Cardiac fibroblast (primary cell): Measurements from ENCODE around the gene SPAG6.

Experiments
- DNase-seq, 2 donors: peaks; one replicate each; pipeline versions ENCODE4 v3.0.0 to v3.0.0-alpha.2; 2010; ENCODE audit warnings: low read depth in 2 of 2
- H3K4me3 ChIP-seq, 2 donors: replicated peaks in 1 of 2; 1 replicate in 1 of 2; 2 replicates in 1 of 2; pipeline ENCODE4 v1.5.1; 2011; ENCODE audit warnings: low read depth in 2 of 2, low read length in 2 of 2, mild to moderate bottlenecking in 2 of 2, moderate library complexity in 1 of 2
- TF ChIP-seq, protein P1 (sequence below): IDR thresholded peaks from one replicate; pipeline ENCODE4 v1.5.1; 2011; ENCODE audit warnings: low read depth, mild to moderate bottlenecking, low read length, inconsistent platforms

The SPAG6 gene

DNA sequence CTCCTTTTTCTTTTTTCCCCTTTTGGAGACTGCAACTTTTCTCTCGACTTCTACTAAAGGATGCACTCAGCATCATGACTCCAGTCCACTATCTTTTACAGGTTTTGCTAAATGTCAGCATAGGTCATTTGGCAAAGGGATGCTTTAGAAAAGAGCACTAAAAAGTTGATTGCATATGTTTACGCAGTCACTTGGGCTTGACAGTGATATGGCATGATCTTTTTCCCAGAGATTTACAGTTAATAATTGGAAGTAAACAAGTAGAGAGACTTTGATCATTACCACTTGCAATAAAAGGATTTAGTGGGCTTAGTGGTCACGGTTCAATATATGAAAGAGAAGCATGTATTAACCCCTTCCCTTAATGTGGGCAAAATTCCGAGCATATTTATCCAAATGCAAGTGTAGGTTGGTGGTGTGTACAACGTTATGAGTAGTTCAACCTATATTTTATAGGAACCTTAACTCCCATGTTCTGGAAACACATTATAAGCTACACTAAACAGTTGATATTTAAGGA, 22.6 kb upstream of the SPAG6 start:
- TF ChIP-seq, protein P1, sequence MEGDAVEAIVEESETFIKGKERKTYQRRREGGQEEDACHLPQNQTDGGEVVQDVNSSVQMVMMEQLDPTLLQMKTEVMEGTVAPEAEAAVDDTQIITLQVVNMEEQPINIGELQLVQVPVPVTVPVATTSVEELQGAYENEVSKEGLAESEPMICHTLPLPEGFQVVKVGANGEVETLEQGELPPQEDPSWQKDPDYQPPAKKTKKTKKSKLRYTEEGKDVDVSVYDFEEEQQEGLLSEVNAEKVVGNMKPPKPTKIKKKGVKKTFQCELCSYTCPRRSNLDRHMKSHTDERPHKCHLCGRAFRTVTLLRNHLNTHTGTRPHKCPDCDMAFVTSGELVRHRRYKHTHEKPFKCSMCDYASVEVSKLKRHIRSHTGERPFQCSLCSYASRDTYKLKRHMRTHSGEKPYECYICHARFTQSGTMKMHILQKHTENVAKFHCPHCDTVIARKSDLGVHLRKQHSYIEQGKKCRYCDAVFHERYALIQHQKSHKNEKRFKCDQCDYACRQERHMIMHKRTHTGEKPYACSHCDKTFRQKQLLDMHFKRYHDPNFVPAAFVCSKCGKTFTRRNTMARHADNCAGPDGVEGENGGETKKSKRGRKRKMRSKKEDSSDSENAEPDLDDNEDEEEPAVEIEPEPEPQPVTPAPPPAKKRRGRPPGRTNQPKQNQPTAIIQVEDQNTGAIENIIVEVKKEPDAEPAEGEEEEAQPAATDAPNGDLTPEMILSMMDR: no peak
- H3K4me3 ChIP-seq: peak overlapping the region; percentile 67 to 69
- DNase-seq: no peak

DNA sequence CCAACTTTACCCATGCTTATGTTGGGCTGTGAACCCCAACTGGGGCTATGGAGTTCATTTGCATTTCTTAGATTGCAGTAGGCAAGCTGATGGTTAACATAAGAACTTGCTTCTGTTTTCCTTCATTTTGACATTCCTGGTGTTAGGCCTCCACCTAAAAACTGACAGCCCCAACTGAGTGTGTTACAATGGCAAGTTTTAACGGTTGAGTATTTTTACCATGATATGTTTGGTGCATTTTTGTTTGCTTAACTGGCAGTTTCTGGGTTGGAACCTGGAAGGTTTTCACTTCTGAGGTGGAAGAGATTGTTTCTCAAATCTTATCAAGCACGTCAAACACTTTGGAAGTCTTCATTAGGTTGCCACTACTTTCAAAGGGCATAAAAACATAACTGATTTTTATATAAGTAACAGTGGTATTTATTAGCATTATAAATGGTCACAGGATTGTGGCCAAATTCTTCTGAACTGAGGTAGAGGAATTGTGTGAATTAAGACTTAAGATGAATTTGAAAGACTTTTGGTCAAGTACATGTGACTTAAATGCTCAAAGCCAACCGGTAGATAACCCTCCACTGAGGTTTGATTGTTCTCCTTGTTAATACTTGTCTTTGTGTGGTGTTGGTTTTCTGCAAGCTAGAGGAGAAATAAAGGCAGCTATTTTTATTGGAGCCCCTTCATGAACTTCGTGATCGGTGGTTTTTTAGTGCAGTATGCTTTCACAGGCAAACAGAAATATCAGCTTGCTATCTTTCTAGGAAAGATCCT, 21.6 kb upstream of the SPAG6 start:
- TF ChIP-seq, protein P1: no peak
- H3K4me3 ChIP-seq: no peak overlapping the region
- DNase-seq: no peak

DNA sequence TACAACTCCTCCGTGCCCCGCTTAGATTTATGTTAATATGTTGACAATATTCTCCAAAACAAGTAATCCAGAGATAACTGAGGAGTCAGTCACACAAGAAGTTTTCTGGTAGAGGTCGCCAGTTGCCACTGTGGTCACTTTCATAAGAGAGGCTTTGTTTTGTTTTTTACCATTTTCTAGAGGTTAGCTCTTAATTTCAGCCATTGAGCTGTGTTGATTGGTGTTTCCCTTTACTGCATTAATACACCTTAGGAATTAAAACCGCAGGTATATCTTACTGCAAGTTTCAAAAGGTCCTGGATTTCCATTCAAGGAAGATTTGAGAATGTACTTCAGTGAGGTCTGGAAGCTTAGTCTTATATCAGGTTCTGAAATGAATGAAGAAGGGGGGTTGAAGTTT, 20.9 kb upstream of the SPAG6 start:
- H3K4me3 ChIP-seq: no peak overlapping the region
- DNase-seq: no peak
- TF ChIP-seq, protein P1: no peak

DNA sequence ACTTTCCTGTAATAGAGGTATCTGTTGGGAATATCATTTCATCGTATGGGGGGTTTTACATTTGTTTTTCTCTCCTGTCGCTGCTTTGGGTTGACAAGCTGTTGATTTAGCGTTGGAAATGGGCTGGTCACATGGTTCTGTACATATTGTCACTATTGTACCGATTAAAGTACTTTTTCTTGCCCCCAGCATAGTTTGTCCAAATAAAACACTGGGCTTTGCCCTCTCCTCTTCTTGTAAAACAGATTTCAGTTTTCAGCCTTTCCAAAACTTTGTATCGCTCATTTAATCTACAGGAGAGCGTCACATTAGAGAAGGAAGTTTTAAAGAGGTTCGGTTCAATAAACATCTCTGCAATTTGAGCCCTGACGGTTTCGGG, 20.4 kb upstream of the SPAG6 start:
- DNase-seq: no peak
- H3K4me3 ChIP-seq: peak overlapping the region; percentile 59 to 65
- TF ChIP-seq, protein P1: no peak

DNA sequence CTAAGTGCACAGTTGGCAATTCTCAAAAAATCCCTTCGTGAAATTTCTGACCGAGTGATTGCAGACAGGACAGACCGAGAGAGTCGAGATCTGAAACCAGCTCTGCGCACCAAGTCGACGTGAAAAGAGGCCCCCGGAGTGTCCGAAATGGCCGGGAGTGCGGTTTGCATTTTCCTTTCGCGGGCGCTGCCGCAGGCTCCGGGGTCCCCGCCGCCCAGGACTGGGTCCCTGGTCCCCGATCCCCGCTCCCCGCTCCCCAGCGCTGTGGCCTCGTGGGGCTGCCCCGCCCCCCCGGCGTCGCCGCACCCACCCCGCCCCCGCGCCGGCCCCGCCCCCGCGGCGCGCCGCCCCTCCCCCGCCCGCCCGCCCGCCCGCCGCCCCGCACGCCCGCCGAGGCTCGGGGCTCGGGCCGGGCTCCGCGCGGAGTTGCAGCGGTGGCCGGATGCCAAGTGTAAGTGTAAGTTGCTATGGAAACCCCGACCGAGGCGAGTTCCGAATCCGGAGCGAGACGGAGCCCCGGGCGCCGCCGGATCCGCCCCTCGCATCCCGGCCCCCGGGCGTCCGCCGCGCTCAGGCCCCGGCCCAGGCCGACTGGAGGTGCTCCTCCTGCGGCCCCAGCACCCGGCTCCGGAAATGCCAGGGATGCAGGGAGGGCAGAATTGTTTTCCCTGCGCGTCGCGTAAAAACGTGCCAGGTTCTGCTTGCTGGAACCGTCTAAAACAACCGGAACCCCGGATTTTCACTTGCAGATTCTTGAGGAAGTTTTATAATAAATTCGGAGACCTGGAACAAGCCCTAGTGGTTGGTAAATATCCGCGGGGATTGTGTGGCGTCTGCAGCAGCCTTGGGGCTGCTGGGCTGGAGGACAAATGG, 19.8 kb upstream of the SPAG6 start:
- TF ChIP-seq, protein P1: no peak
- peak; percentile 67 to 84 for DNase-seq

DNA sequence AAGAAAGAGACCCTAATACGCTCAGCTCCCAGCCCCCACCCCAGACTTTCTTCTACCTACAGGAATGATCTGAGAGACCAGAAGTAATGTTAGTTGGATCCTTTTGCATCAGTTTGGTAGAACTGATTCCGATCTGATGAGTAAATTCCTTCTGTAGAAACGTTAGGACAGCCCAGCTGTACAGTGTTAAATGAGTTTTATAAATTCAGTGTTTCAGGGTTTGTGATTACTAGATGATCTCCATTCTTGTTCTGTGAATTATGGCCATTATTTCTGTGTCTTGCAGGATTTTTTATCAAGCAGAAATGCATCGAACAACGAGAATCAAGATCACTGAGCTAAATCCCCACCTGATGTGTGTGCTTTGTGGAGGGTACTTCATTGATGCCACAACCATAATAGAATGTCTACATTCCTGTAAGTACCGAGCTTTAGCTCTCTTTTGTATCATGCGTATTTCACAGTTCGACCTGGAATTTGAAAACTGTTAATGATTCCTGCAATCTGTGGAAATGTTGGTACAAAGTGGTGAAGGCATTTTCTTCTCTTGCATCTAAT, 19.1 kb upstream of the SPAG6 start:
- no peak for DNase-seq
- TF ChIP-seq, protein P1: no peak
- H3K4me3 ChIP-seq: peak overlapping the region; percentile 51 to 65

More for the DNA sequence above, 19.8 kb upstream of the SPAG6 start:
- H3K4me3 ChIP-seq: peak overlapping the region; percentile 59 to 65
